GM23248 (cell line): ENCODE data around the gene PLA2G4E. TPM values are rescaled to one million over a fixed set of nuclear protein-coding genes. Genes with fewer than 3 reads are reported as not detected.

Experiments
- DNase-seq: peaks from one replicate; pipeline ENCODE4 v3.0.0-alpha.2; 2015
- H2AFZ ChIP-seq: fragments of 200-600 bp; sonication (generic); 2 replicates; pipeline ENCODE4 v1.6.1; 2016; ENCODE audit warnings: antibody characterized with exemption
- H3F3A ChIP-seq: fragments of 200-600 bp; sonication (generic); 2 replicates; pipeline ENCODE4 v1.6.1; 2016; ENCODE audit warnings: mild to moderate bottlenecking, antibody characterized with exemption, mixed run types; ENCODE audit not compliant: insufficient read depth
- H3K27ac ChIP-seq: fragments of 200-600 bp; sonication (generic); 2 replicates; pipeline ENCODE4 v1.5.1; 2016; ENCODE audit warnings: mild to moderate bottlenecking
- H3K27me3 ChIP-seq: fragments of 200-600 bp; sonication (generic); replicated peaks from 2 replicates; pipeline ENCODE4 v1.6.1; 2016; ENCODE audit warnings: mild to moderate bottlenecking; ENCODE audit not compliant: insufficient read depth
- H3K36me3 ChIP-seq: fragments of 200-600 bp; sonication (generic); 2 replicates; pipeline ENCODE4 v1.6.1; 2016; ENCODE audit warnings: low read depth, mild to moderate bottlenecking
- H3K4me1 ChIP-seq: fragments of 200-600 bp; sonication (generic); 2 replicates; pipeline ENCODE4 v1.6.1; 2016; ENCODE audit warnings: mild to moderate bottlenecking; ENCODE audit not compliant: insufficient read depth
- H3K4me2 ChIP-seq: fragments of 200-600 bp; sonication (generic); one replicate; pipeline ENCODE4 v1.6.1; 2016; ENCODE audit warnings: mild to moderate bottlenecking; ENCODE audit not compliant: unreplicated experiment
- H3K4me3 ChIP-seq: fragments of 200-600 bp; sonication (generic); 2 replicates; pipeline ENCODE4 v1.5.1; 2016; ENCODE audit warnings: mild to moderate bottlenecking
- H3K79me2 ChIP-seq: fragments of 200-600 bp; sonication (generic); 2 replicates; pipeline ENCODE4 v1.6.1; 2016; ENCODE audit warnings: mild to moderate bottlenecking; ENCODE audit not compliant: insufficient read depth
- H3K9ac ChIP-seq: fragments of 200-600 bp; sonication (generic); 2 replicates; pipeline ENCODE4 v1.6.1; 2016; ENCODE audit warnings: mild to moderate bottlenecking
- H3K9me2 ChIP-seq: fragments of 200-600 bp; sonication (generic); 2 replicates; pipeline ENCODE4 v1.6.1; 2016; ENCODE audit warnings: mixed run types, mild to moderate bottlenecking, moderate library complexity; ENCODE audit not compliant: insufficient read depth
- H3K9me3 ChIP-seq: fragments of 200-600 bp; sonication (generic); one replicate; pipeline ENCODE4 v1.6.1; 2017; ENCODE audit warnings: low read depth
- H4K20me1 ChIP-seq: fragments of 200-600 bp; sonication (generic); 2 replicates; pipeline ENCODE4 v1.6.0; 2016; ENCODE audit not compliant: insufficient read depth
- EZH2 ChIP-seq: fragments of 200-600 bp; sonication (generic); IDR thresholded peaks from 2 replicates; pipeline ENCODE4 v1.6.1; 2018; ENCODE audit warnings: antibody characterized with exemption, mild to moderate bottlenecking; ENCODE audit not compliant: insufficient read depth, poor library complexity, severe bottlenecking
- EZH2phosphoT487 ChIP-seq: fragments of 200-600 bp; sonication (generic); IDR thresholded peaks from 2 replicates; pipeline ENCODE4 v1.6.1; 2018; ENCODE audit warnings: antibody characterized with exemption, moderate library complexity, mild to moderate bottlenecking, low read depth; ENCODE audit not compliant: insufficient read depth
- WGBS, 2 experiments: methylation state at CpG; one replicate each; pipeline ENCODE4 v1.1.6; 2015 to 2017; ENCODE audit warnings: low lambda C conversion rate in 2 of 2, low coverage in 1 of 2; ENCODE audit errors: missing lambda C conversion rate in 2 of 2; 5-methylcytosine and 5-hydroxymethylcytosine counted together
- in situ Hi-C: fragments of 300-500 bp; cut with MboI; formaldehyde crosslinking; loops from 2 replicates; pipeline ENCODE4 v1.15.0; 2020
- polyA plus RNA-seq: library from polyadenylated mRNA; unstranded; fragments of >200 nt; fragmentation: Nextera tagmentation; extraction: Ambion mirVana; gene quantifications from 2 replicates; pipeline ENCODE4 v1.2.1, GENCODE V29; 2016
- total RNA-seq: library from RNA; depleted of rRNA; stranded (reverse); fragments of >200 nt; shearing (Covaris generic); gene quantifications from 2 replicates; pipeline ENCODE4 v1.2.3, GENCODE V29; 2014

PLA2G4E gene
- total and polyA plus RNA-seq, 2 experiments from 2014 or later: not detected

DNA sequence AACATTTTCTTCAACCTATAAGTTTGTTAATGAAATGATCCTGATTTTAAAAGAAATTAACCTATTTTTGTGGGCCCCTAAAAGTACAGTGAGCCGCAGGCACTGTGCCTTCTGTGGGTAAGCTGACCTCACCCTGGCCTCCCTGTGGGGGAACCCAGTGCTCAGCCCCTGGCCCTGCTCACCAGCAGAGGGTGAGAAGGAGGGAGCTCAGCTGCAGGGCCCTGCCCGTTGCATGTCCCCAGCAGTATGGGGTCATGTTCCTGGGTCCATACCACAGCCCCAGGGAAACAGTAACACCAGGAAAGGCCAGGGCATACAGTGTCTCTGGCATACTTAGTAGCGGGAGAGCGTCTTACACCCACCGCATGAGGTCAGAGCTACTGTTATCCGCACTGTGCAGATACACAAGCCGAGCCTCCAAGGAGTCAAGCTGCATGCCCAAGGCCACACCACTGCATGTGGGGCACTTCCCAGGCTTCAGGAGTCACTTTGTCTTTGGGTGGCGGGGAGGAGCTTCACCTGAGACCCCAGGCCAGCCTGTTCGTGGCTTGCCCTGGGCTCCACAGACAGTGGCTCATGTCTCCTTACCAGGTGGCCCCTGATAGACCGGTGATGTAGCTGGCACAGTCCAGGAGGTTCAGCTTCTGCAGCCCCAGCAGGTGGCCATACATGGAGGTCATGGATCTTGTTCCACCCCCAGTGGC lies 25.9 kb downstream of the PLA2G4E start:
- DNase-seq: no peak
- in situ Hi-C loops: no loop called here

DNA sequence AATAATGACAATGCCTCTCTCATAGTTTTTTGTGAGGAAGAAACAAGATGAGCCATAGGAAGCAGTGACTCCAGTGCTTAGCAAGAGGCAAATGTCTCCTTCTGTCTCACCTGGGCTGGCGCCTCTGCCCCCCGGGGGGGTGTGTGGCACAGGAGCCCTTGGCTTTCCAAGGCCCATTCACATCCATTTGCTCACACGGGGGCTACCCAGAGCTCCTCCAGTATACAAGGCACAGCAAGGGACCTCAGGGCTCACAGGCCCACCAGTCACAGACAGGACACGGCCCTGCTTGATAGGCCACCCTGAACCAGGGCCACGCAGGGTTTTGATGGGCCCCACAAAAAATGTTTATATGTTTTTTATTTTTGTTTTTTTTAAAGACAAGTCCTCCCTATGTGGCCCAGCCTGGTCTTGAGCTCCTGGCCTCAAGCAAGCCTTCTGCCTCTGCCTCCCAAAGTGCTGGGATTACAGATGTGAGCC lies 26.6 kb downstream of the PLA2G4E start:
- Histone ChIP-seq H3K79me2 (no peaks in the 10 kb centered on the region), H3K27me3 (no peaks in the 10 kb centered on the region), H2AFZ (no peak overlapping the region), H3K4me2 (no peak overlapping the region), H3F3A (no peaks in the 10 kb centered on the region), H3K27ac (no peak overlapping the region), H3K9me2 (no peaks in the 10 kb centered on the region), H3K9me3 (no peaks in the 10 kb centered on the region), H3K4me1 (no peaks in the 10 kb centered on the region), H3K36me3 (no peaks in the 10 kb centered on the region), H4K20me1 (no peaks in the 10 kb centered on the region), H3K9ac (no peak overlapping the region), H3K4me3 (no peak overlapping the region)
- 72 to 89% methylated on average over 4 to 5 of the region's 5 CpGs for WGBS, 2 experiments
- TF ChIP-seq EZH2 (no peak), EZH2phosphoT487 (no peak)
- DNase-seq: no peak
- in situ Hi-C loops: no loop called here

More for the DNA sequence above, 25.9 kb downstream of the PLA2G4E start:
- Histone ChIP-seq H3F3A (no peaks in the 10 kb centered on the region), H3K79me2 (no peaks in the 10 kb centered on the region), H2AFZ (no peak overlapping the region), H3K27me3 (no peaks in the 10 kb centered on the region), H3K4me1 (no peaks in the 10 kb centered on the region), H3K9me3 (no peaks in the 10 kb centered on the region), H3K4me2 (no peak overlapping the region), H3K4me3 (no peak overlapping the region), H3K9ac (no peak overlapping the region), H3K27ac (no peak overlapping the region), H3K9me2 (no peaks in the 10 kb centered on the region), H4K20me1 (no peaks in the 10 kb centered on the region), H3K36me3 (no peaks in the 10 kb centered on the region)
- no peak for TF ChIP-seq EZH2
- TF ChIP-seq EZH2phosphoT487: no peak
- WGBS, 2 experiments: 80 to 81% methylated on average over 10 of the region's 10 CpGs

DNA sequence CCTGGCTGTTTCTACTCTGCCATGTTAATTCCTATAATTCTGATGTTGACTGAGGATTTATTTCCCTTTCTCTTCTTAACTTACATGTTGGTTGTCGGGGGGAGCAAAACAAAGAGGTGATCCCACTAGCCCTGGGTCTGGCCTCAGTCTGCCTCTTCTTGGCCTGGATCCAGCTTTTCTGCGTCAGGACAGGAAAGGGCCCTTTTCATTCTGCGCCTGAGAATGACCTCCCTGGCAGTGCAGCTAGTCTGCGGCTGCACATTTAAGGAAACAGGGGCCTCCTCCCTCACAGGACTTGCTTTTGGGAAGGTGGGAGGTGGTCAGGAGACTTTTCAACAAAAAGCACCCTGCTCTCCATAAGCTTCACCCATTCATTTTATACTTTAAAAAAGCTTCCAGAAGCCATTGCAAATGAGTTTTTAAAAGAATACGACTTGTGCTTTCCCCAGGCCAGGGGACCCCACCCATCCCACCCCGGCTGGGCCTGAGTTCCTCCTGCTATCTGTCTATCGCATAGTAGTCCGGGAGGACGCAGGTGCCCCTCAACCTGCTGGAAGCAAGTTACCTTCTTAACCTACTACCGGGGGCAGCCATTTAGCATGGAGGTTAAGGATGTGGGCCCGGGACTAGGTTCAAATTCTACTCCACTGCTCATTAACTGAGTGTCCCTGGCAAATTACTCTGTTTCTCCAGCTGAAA lies 27.2 kb downstream of the PLA2G4E start:
- Histone ChIP-seq H3K27me3 (peaks cover under 1% of the 10 kb centered on the region), H3K9me3 (no peaks in the 10 kb centered on the region), H3K9ac (no peak overlapping the region), H3K27ac (no peak overlapping the region), H2AFZ (no peak overlapping the region), H3K36me3 (no peaks in the 10 kb centered on the region), H3K4me1 (no peaks in the 10 kb centered on the region), H3F3A (no peaks in the 10 kb centered on the region), H4K20me1 (no peaks in the 10 kb centered on the region), H3K4me3 (no peak overlapping the region), H3K4me2 (no peak overlapping the region), H3K9me2 (no peaks in the 10 kb centered on the region), H3K79me2 (no peaks in the 10 kb centered on the region)
- no peak for TF ChIP-seq EZH2phosphoT487
- TF ChIP-seq EZH2: no peak
- in situ Hi-C loops: no loop called here
- WGBS, 2 experiments: 87 to 93% methylated on average over 9 to 11 of the region's 11 CpGs
- DNase-seq: no peak

DNA sequence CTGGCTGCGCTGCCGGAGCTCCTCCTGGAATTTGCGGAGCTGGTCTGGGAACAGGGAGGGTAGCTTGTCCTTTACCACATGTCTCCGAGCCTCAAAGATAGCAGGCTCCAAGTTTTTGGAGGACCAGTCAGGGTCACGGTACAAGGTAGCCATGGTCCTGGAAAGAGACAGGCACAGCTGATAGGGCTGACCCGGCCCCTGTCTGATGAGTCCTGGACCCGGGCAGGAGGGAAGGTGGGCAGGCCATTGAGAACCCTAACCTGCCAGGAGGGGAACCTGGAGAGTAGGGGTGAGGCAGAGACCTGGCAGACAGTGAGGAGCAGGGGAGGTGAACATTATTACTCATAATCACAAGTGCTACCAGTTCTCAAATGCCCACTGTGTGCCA lies 28.0 kb downstream of the PLA2G4E start:
- no peak overlapping the region for H3K4me2 ChIP-seq
- no peak for TF ChIP-seq EZH2phosphoT487
- TF ChIP-seq EZH2: no peak
- H3K27me3 ChIP-seq: peaks cover 5% of the 10 kb centered on the region
- H3F3A ChIP-seq: no peaks in the 10 kb centered on the region
- no peaks in the 10 kb centered on the region for H3K9me3 ChIP-seq
- no peaks in the 10 kb centered on the region for H4K20me1 ChIP-seq
- no peak overlapping the region for H3K9ac ChIP-seq
- H3K36me3 ChIP-seq: no peaks in the 10 kb centered on the region
- H3K79me2 ChIP-seq: no peaks in the 10 kb centered on the region
- no peak overlapping the region for H3K27ac ChIP-seq
- no peak overlapping the region for H3K4me3 ChIP-seq
- H2AFZ ChIP-seq: no peak overlapping the region
- in situ Hi-C loops: no loop called here
- DNase-seq: no peak
- 70 to 74% methylated on average over 7 of the region's 7 CpGs for WGBS, 2 experiments
- H3K4me1 ChIP-seq: no peaks in the 10 kb centered on the region
- no peaks in the 10 kb centered on the region for H3K9me2 ChIP-seq
